Kidney (tissue), 14 donors: Measurements from ENCODE around the gene TRERF1. TPM values are rescaled to one million over a fixed set of nuclear protein-coding genes. Genes with fewer than 3 reads are reported as not detected.

Source experiments
- DNase-seq, 5 donors: peaks; one replicate each; pipeline ENCODE4 v3.0.0-alpha.2; 2013 to 2020
- FAIRE-seq: peaks from 2 replicates; lab custom pipeline; 2012; peaks lifted over from hg19 to GRCh38; lab: Jason Lieb, UNC
- H3K27ac ChIP-seq, 2 donors: one replicate each; pipeline ENCODE4 v1.7.0; 2013; ENCODE audit warnings: low read depth in 2 of 2, low read length in 2 of 2, inconsistent platforms in 1 of 2
- H3K27me3 ChIP-seq: one replicate; pipeline ENCODE4 v1.7.1; 2013; ENCODE audit warnings: low read length, inconsistent platforms; ENCODE audit not compliant: control insufficient read depth, insufficient read depth
- H3K36me3 ChIP-seq, 3 donors: one replicate each; pipeline versions ENCODE4 v1.7.0 to v1.7.1; 2013; ENCODE audit warnings: low read length in 3 of 3, control low read depth in 1 of 3, inconsistent platforms in 1 of 3; ENCODE audit not compliant: insufficient read depth in 3 of 3, control insufficient read depth in 2 of 3
- H3K4me1 ChIP-seq, 3 donors: one replicate each; pipeline versions ENCODE4 v1.7.0 to v1.7.1; 2013; ENCODE audit warnings: low read length in 3 of 3, inconsistent platforms in 1 of 3, low read depth in 1 of 3; ENCODE audit not compliant: control insufficient read depth in 2 of 3, insufficient read depth in 2 of 3
- H3K4me3 ChIP-seq, 3 donors: one replicate each; pipeline versions ENCODE4 v1.7.0 to v1.8.1; 2013; ENCODE audit warnings: low read length in 3 of 3, control low read depth in 1 of 3, inconsistent platforms in 1 of 3
- H3K9ac ChIP-seq, 3 donors: one replicate each; pipeline versions ENCODE4 v1.7.0 to v1.7.1; 2013; ENCODE audit warnings: low read length in 3 of 3, control low read depth in 1 of 3, inconsistent platforms in 1 of 3
- H3K9me3 ChIP-seq, 3 donors: one replicate each; pipeline versions ENCODE4 v1.7.0 to v1.7.1; 2013; ENCODE audit warnings: low read length in 3 of 3, control low read depth in 1 of 3, inconsistent platforms in 1 of 3; ENCODE audit not compliant: control insufficient read depth in 2 of 3, insufficient read depth in 1 of 3
- intact Hi-C: fragments of 100-400 bp; cut with DNase I; formaldehyde crosslinking; loops from one replicate; pipeline ENCODE4 v1.11.1; 2022
- polyA plus RNA-seq: library from polyadenylated mRNA; stranded (reverse); fragments of 350-450 nt; fragmentation: Illumina TruSeq; extraction: RNeasy Lipid Tissue Mini Kit (QIAGEN cat#74804); gene quantifications from one replicate; pipeline ENCODE4 v1.2.3, GENCODE V29; 2014; ENCODE audit warnings: low read depth, low replicate concordance; ENCODE audit not compliant: insufficient read depth
- total RNA-seq: library from RNA; stranded (reverse); fragmentation: NEBNext Ultra II Directional; extraction: Animal tissue kit (Norgen Biotek cat#: 25700); gene quantifications from one replicate; pipeline ENCODE4 v1.2.1, GENCODE V29; 2021
- TF ChIP-seq, protein P1 (sequence below): IDR thresholded peaks from 3 replicates; pipeline ENCODE4 v1.5.1; 2012; ENCODE audit warnings: mild to moderate bottlenecking, moderate library complexity, borderline replicate concordance; ENCODE audit not compliant: insufficient read depth; ENCODE audit errors: extremely low read depth
- donor health status: control.
- donor health status: control.
- donor health status: control.
- donor health status: control.
- donor health status: control.
- donor health status: DM: yes; HTN: yes; CAD: no.
- donor health status: Normal renal cell carcinoma (clear cell type).

The TRERF1 gene
- total and polyA plus RNA-seq, 2 donors from 2014 or later: 1.5 to 8.4 TPM

DNA sequence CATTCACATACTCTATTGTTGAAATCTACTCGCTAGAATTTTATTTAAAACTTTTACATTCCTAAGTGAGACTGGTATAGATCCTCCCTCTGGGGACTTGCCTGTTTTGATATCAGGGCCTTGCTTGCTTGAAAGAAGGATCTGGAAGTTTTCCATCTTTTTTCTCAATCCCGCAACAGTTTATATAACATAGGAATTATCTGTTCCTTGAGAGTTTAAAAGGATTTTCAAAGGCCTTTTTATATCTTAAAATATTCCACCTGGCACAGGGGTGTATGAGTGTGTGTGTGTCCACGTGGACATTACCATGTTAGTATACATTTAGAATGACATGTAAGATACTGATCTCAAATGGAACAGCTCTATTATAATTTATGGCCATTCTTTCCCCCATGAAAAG is 96.3 kb downstream of the TRERF1 start:
- TF ChIP-seq, protein P1, sequence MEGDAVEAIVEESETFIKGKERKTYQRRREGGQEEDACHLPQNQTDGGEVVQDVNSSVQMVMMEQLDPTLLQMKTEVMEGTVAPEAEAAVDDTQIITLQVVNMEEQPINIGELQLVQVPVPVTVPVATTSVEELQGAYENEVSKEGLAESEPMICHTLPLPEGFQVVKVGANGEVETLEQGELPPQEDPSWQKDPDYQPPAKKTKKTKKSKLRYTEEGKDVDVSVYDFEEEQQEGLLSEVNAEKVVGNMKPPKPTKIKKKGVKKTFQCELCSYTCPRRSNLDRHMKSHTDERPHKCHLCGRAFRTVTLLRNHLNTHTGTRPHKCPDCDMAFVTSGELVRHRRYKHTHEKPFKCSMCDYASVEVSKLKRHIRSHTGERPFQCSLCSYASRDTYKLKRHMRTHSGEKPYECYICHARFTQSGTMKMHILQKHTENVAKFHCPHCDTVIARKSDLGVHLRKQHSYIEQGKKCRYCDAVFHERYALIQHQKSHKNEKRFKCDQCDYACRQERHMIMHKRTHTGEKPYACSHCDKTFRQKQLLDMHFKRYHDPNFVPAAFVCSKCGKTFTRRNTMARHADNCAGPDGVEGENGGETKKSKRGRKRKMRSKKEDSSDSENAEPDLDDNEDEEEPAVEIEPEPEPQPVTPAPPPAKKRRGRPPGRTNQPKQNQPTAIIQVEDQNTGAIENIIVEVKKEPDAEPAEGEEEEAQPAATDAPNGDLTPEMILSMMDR: no peak

DNA sequence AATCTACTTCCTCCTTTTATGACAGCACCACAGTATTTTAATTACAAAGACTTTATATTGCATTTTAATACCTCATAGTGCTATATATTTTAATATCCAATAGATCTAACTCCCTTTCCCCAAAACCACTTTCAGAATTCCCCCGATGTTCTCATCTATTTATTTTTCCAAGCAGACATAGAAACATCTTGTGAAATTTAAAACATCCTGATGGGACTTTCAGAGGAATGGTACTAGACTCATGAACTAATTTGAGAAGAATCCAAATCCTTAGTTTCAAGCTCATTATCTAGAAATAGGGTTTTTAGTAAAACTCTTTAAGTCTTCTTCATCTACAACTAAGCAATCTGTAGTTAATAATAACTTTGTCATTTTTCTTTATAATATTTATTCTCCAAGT is 97.0 kb downstream of the TRERF1 start:
- TF ChIP-seq, protein P1: no peak
- no peaks in the 10 kb centered on the region for H3K36me3 ChIP-seq
- DNase-seq: no peak
- H3K9me3 ChIP-seq: no peaks in the 10 kb centered on the region
- no peaks in the 10 kb centered on the region for H3K27me3 ChIP-seq
- H3K4me1 ChIP-seq: no peaks in the 10 kb centered on the region
- no peak overlapping the region for H3K27ac ChIP-seq
- FAIRE-seq: no peak
- intact Hi-C loops: no loop called here
- no peak overlapping the region for H3K4me3 ChIP-seq
- H3K9ac ChIP-seq: no peak overlapping the region

More for the DNA sequence above, 96.3 kb downstream of the TRERF1 start:
- Histone ChIP-seq H3K27me3 (no peaks in the 10 kb centered on the region), H3K4me1 (no peaks in the 10 kb centered on the region), H3K36me3 (no peaks in the 10 kb centered on the region), H3K27ac (no peak overlapping the region), H3K9me3 (no peaks in the 10 kb centered on the region), H3K4me3 (no peak overlapping the region), H3K9ac (no peak overlapping the region)
- intact Hi-C loops: no loop called here
- DNase-seq (no peak), FAIRE-seq (no peak)

DNA sequence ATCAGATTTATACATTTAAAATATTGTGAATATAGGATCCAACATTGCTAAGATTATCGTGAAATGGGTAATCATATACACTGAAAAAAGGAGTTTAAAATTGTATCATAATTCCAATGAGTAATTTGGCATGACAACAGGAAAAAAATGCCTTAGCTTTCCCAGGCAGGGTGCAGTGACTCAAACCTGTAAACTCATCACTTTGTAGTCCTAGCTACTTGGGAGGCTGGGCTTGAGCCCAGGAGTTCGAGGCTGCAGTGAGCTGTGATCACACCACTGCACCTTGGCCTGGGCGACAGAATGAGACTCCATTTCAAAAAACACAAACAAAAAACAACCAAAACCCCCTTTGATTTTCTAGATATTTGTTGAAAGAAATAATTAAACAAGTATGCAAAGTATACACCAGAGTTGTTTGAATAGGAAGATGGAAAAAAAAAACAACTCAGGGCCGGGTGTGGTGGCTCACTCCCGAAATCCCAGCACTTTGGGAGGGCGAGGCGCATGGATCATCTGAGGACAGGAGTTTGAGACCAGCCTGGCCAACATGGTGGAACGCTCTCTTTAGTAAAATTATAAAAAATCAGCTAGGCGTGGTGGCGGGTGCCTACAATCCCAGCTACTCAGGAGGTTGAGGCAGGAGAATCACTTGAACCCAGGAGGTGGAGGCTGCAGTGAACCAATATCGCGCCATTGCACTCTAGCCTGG is 98.7 kb downstream of the TRERF1 start:
- TF ChIP-seq, protein P1: no peak
- FAIRE-seq (no peak), DNase-seq (no peak)

More for the DNA sequence above, 98.7 kb downstream of the TRERF1 start:
- Histone ChIP-seq H3K36me3 (no peaks in the 10 kb centered on the region), H3K9ac (no peak overlapping the region), H3K27ac (no peak overlapping the region), H3K27me3 (no peaks in the 10 kb centered on the region), H3K9me3 (no peaks in the 10 kb centered on the region), H3K4me3 (no peak overlapping the region), H3K4me1 (no peaks in the 10 kb centered on the region)
- intact Hi-C loops: no loop called here
